ENCODE measurements around the gene CSMD2.

GRCh38 chr1:33515607-33516006, 649.4 kb downstream of the CSMD2 start:
- no peak for TF ChIP-seq ZNF274 (IDR thresholded peaks at IDR 0.05; ENCODE audit: low read depth, low read length)
- no peak for TF ChIP-seq SUZ12 (IDR thresholded peaks at IDR 0.05; ENCODE audit: extremely low read depth, insufficient read depth, insufficient read length)

Data from NT2/D1 (cell line).